GM21447 (cell line): ENCODE measurements around the gene FAM43B.

Source experiments
- ATAC-seq: cut with Tn5 transposase; IDR thresholded peaks from one replicate; pipeline ENCODE4 v1.9.1; 2021; ENCODE audit not compliant: unreplicated experiment

FAM43B gene

GRCh38 chr1:20589331-20590278, 37.2 kb downstream of the FAM43B start:
- no peak for ATAC-seq

GRCh38 chr1:20590306-20590777, 38.0 kb downstream of the FAM43B start:
- ATAC-seq: no peak

- no peak for ATAC-seq
Observed at GRCh38 chr1:20593756-20594155, 41.4 kb downstream of the FAM43B start.

- ATAC-seq: no peak
Observed at GRCh38 chr1:20594746-20595145, 42.4 kb downstream of the FAM43B start.

- no peak for ATAC-seq
Observed at GRCh38 chr1:20596106-20596505, 43.7 kb downstream of the FAM43B start.

GRCh38 chr1:20597650-20598049, 45.3 kb downstream of the FAM43B start:
- ATAC-seq: no peak

GRCh38 chr1:20600156-20600555, 47.8 kb downstream of the FAM43B start:
- ATAC-seq: no peak

- no peak for ATAC-seq
Observed at GRCh38 chr1:20601129-20601825, 48.9 kb downstream of the FAM43B start.

- ATAC-seq: no peak
Observed at GRCh38 chr1:20602851-20603450, 50.6 kb downstream of the FAM43B start.

- ATAC-seq: no peak
Observed at GRCh38 chr1:20603504-20604464, 51.4 kb downstream of the FAM43B start.
